ENCODE measurements around the gene CHTF18.

DNA sequence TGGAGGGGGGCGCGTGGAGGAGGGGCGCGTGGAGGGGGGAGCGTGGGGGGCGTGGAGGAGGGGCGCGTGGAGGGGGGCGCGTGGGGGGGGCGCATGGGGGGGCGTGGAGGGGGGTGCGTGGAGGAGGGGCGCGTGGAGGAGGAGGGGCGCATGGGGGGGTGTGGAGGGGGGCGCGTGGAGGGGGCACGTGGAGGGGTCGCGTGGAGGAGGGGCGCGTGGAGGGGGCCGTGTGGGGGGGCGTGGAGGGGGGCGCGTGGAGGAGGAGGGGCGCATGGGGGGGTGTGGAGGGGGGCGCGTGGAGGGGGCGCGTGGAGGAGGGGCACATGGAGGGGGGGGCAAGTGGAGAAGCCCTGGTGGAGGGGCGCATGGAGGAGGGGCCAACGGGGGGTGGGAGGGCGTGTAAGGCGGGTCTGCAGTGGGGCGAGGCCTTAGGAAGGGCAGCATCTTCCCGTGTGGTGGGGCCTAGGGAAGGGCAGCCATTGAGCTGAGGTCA is 20.6 kb upstream of the CHTF18 start:
- TF ChIP-seq POLR2A (IDR thresholded peaks at IDR 0.05), result no peak
- TF ChIP-seq, protein P1, sequence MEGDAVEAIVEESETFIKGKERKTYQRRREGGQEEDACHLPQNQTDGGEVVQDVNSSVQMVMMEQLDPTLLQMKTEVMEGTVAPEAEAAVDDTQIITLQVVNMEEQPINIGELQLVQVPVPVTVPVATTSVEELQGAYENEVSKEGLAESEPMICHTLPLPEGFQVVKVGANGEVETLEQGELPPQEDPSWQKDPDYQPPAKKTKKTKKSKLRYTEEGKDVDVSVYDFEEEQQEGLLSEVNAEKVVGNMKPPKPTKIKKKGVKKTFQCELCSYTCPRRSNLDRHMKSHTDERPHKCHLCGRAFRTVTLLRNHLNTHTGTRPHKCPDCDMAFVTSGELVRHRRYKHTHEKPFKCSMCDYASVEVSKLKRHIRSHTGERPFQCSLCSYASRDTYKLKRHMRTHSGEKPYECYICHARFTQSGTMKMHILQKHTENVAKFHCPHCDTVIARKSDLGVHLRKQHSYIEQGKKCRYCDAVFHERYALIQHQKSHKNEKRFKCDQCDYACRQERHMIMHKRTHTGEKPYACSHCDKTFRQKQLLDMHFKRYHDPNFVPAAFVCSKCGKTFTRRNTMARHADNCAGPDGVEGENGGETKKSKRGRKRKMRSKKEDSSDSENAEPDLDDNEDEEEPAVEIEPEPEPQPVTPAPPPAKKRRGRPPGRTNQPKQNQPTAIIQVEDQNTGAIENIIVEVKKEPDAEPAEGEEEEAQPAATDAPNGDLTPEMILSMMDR (IDR thresholded peaks at IDR 0.05), result no peak

Data from body of pancreas (tissue), 4 donors.